ENCODE data around the gene FAM169A. TPM values are rescaled to one million over a fixed set of nuclear protein-coding genes. Genes with fewer than 3 reads are reported as not detected.
"Not testable (repeated sequence)": the region's sequence is repeated elsewhere in the genome, so short reads cannot be mapped to it uniquely, and the experiment has no call there.

The FAM169A gene, protein sequence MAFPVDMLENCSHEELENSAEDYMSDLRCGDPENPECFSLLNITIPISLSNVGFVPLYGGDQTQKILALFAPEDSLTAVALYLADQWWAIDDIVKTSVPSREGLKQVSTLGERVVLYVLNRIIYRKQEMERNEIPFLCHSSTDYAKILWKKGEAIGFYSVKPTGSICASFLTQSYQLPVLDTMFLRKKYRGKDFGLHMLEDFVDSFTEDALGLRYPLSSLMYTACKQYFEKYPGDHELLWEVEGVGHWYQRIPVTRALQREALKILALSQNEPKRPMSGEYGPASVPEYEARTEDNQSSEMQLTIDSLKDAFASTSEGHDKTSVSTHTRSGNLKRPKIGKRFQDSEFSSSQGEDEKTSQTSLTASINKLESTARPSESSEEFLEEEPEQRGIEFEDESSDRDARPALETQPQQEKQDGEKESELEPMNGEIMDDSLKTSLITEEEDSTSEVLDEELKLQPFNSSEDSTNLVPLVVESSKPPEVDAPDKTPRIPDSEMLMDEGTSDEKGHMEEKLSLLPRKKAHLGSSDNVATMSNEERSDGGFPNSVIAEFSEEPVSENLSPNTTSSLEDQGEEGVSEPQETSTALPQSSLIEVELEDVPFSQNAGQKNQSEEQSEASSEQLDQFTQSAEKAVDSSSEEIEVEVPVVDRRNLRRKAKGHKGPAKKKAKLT
- 0.36 and 0.39 TPM in 2 replicates for total RNA-seq (2014; rRNA removed; shearing (Covaris generic))

DNA sequence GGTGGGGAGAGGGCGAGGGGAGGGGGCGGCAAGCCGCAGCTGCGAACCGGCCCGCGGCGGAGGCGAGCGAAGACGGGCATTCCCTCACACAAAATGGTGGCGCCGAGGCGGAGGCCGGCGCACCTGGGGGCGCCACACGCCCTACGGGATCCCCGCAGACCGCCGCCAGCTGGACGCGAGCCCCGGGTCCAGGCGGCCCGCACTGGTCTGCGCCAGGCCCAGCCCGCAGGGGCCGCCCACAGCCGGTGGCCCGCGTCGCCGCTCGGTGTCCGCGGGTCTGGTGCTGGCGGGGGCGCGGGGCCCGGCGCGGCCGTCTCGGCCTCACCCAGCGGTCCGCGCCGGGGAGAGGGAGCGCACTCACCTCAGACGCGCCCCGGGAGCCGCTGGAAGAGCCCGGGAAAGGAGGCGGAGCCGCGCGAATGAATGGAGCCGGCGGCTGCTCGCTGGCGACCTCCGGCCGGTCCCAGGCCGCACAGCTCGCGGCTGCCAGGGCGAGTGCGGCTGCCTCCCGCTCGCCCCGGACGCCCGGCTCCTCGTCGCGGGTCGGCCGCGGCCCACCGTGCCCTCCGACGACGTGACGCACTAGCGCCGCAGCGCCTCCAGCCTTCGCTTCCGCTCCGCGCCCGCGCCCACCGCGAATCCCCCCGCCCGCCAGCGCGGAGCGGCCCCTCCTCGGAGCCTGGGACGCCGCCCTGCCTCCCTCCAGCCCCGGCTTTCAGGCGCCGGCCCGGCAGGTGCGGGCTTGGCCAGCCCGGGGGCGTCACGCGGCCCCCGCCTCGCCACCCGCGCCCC is at the start of gene FAM169A:
Gene FAM169A, minus strand, starts transcription at position 584 of the 792 bp plus-strand sequence. CDS start 24,711 bp downstream, outside the sequence.
- DNase-seq (ENCODE audit: low read depth) = peak; percentile 31

DNA sequence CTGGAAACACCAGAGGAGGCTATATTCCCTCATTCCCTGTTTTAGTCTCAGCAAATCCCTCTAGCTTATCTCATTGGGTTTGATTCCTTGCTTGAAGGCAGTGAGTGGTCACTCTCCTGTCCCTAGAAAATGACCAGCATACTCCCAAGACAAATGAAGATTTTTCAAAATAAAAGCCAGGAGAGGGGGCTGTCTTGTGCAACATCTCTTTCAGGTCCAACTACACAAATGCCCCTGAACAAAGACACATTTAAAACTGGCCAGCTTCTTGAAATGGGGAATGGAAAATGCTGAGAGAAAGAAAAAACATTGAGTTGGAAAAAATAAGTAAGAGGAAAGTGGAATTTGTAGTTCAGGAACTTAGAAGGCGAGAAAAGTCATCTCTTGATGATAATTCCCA is 49.3 kb upstream of the FAM169A start:
- DNase-seq (ENCODE audit: low read depth) = no peak

DNA sequence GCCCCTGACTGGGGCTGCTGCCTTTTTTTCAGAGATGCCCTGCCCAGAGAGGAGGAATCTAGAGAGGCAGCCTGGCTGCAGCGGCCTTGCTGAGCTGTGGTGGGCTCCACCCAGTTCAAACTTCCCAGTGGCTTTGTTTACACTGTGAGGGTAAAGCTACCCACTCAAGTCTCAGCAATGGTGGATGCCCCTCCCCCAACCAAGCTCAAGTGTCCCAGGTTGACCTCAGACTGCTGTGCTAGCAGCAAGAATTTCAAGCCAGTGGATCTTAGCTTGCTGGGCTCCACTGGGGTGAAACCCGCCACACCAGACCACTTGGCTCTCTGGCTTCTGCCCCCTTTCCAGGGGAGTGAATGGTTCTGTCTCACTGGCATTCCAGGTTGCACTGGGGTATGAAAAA is 45.2 kb upstream of the FAM169A start:
- DNase-seq (ENCODE audit: low read depth) = not testable (repeated sequence)

DNA sequence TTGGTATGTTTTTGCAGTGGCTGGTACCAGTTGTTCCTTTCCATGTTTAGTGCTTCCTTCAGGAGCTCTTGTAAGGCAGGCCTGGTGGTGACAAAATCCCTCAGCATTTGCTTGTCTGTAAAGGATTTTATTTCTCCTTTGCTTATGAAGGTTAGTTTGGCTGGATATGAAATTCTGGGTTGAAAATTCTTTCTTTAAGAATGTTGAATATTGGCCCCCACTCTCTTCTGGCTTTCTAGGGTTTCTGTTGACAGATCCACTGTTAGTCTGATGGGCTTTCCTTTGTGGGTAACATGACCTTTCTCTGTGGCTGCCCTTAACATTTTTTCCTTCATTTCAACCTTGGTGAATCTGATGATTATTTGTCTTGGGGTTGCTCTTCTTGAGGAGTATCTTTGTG is 43.7 kb upstream of the FAM169A start:
- DNase-seq (ENCODE audit: low read depth) = not testable (repeated sequence)

DNA sequence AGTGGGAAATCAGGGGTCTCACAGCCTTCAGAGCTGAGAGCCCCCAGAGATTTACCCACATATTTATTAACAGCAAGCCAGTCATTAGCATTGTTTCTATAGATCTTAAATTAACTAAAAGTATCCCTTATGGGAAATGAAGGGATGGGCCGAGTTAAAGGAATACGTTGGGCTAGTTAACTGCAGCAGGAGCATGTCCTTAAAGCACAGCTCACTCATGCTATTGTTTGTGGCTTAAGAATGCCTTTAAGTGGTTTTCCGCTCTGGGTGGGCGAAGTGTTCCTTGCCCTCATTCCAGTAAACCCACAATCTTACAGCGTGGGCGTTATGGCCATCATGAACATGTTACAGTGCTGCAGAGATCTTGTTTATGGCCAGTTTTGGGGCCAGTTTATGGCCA is 42.0 kb upstream of the FAM169A start:
- peak; percentile 14 for DNase-seq (ENCODE audit: low read depth)

DNA sequence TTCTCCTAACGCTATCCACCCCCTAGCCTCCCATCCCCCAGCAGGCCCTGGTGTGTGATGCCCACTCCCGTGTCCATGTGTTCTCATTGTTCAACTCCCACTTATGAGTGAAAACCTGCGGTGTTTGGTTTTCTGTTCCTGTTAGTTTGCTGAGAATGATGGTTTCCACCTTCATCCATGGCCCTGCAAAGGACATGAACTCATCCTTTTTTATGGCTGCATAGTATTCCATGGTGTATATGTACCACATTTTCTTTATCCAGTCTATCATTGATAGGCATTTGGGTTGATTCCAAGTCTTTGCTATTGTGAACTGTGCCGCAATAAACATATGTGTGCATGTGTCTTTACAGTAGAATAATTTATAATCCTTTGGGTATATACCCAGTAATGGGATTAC is 38.5 kb upstream of the FAM169A start:
- DNase-seq (ENCODE audit: low read depth) = not testable (repeated sequence)

DNA sequence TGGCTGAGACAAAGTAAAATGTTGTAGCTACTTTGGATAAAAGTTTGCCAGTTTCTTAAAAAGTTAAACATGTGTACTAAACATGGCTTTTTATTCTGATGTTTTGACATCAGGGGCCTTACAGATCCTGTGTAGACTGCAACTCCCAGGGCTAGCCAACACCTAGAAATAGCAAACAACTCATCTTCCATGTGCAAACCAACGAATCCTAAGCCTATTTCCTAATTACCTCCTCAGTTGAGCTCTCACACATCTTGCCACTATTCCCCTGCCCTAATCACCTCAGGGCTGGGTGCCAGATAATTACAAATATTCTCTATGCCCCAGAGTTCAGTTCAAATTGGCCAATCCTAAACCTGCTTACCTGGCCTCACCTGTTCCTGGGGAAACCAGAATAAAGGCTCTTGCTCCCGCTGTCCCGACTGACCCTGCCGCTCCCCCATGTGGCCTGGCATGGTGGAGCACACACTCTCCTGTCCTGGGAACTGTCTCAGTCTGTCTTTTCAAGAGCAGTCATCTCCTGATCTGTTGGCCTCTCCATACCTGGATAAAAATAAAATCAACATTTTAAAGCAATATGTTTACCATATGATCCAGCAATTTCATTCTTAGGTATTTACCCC is 37.1 kb upstream of the FAM169A start:
- no peak for DNase-seq (ENCODE audit: low read depth)

DNA sequence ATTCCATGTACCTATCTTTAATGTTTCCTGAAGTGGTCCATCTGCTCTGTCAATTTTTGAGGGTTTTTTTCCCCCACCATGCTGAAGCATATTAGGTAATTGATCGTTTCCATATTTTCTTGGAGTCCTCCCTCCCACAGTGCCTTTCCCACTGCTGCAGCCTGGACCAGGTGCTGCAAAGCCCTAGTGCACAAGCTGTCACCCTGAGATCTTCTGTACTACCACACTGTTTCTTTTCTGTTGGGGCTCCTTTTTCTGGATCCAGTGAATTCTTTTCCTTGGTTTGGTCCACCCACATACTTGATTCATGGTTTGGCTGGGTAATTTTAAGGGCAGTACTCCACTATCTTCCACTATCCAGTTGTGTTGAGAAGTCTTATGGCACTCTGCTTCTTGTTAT is 30.9 kb upstream of the FAM169A start:
- DNase-seq (ENCODE audit: low read depth) = no peak

DNA sequence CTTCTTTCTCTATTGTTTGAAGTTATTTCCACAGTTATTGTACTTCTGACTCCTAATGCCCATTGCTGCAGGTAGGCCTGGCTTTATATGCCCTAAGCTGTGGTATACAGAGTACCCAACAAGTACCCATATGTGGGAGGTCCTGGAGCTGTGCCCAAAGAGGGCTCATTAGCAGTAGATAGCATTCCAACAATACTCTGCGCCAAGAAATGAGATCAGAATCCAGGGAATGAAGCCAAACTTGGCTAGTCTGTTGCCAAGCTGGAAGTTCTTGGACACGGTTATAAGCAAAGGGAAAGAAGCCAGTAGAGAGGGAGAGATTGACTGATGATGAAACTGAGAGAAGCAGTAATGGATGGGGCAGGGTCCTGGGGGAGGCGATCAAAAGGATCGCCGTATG is 29.7 kb upstream of the FAM169A start:
- DNase-seq (ENCODE audit: low read depth) = peak; percentile 78

DNA sequence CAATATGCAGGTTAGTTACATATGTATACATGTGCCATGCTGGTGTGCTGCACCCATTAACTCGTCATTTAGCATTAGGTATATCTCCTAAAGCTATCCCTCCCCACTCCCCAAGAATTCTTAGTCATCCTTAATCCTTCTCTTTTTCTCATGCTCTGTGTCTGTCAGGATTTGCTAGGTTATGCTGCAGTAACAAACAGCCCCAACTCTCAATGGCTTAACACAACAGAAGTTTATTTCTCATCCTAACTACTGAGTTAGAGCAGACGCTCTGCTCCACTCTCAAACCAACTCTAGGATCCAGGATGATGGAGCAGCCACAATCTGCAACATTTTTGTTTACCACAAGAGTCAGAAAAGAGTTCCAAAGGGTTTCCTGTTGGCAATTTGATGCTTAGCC is 28.2 kb upstream of the FAM169A start:
- no peak for DNase-seq (ENCODE audit: low read depth)

DNA sequence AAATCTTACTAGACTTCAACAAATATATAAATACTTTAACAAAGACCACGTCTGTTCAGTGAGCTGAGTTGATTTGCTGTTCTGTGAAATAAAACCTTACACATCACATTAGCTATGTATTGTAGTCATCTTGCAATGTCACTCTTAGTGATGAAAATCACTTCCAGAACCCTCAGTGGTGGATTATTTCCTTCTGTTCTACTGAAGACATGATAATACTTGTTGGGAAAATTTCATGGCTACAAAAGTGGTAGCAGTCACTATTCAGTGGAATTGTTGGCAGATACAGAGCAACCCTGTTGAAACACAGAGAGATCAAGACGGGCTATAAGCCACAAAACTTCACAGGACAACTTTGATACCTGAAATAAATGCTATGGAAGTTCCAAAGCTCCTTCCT is 26.7 kb upstream of the FAM169A start:
- no peak for DNase-seq (ENCODE audit: low read depth)

DNA sequence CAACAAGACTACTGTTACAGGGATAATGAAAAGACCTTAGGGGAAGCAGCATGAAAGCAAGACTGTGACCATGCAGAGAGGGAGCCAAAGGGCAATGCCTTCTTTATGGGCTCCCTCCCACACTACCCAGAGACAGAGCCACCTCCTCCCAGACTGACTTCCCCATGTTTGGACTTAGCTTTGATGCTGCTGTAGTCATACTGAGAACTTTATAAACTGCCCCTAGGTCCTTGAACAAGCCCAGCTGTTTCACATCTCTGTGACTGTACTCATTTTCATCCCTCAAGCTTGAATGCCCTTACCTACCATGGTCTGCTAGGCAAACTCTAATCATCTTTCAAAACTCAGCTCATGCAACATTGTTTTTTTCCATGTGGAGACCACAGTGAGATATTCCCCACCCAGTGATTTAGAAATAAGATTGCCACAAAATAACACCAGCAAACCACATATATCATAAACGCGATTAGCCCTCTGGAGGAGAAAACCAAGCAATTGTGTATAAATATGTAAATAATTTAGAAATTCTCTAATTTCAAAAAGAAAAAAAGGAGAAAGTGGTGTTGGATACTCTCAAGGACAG is 23.4 kb upstream of the FAM169A start:
- DNase-seq (ENCODE audit: low read depth) = no peak

DNA sequence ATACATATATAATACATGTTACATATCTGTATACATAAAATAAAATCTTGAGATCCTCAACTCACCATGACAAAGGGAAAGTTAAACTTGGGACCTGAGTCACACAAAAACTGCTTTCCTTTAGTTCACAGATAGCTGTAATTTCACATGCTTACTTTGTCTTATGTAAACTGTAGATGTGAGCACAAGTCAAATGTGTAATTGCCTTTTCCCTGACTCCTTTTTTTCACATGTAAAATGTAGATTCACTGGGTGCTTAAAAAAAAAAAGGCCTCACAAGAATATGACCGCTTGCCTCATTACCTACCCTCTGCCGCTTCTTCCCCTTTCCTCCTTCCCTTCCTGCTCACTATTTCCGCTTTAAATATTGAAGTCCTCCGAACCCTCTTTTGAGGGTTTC is 21.9 kb upstream of the FAM169A start:
- no peak for DNase-seq (ENCODE audit: low read depth)

DNA sequence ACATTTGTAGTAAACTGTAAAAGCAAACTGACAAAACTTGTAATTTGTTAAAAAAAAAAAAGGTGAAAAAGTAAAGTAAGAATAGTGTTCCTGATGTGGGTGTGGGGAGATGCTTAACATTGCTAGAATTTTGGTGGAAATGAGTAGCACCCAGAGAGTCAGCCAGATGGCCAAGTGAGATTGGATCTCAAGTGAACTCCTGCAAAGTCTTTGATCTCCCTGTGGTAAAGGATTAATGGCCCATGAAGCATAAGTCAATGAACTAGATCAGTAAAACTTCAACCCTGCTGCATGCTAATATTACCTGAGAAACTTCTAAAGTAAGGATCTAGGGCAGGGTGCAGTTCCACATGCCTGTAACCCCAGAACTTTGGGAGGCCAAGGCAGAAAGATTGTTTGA is 19.0 kb upstream of the FAM169A start:
- DNase-seq (ENCODE audit: low read depth) = no peak

DNA sequence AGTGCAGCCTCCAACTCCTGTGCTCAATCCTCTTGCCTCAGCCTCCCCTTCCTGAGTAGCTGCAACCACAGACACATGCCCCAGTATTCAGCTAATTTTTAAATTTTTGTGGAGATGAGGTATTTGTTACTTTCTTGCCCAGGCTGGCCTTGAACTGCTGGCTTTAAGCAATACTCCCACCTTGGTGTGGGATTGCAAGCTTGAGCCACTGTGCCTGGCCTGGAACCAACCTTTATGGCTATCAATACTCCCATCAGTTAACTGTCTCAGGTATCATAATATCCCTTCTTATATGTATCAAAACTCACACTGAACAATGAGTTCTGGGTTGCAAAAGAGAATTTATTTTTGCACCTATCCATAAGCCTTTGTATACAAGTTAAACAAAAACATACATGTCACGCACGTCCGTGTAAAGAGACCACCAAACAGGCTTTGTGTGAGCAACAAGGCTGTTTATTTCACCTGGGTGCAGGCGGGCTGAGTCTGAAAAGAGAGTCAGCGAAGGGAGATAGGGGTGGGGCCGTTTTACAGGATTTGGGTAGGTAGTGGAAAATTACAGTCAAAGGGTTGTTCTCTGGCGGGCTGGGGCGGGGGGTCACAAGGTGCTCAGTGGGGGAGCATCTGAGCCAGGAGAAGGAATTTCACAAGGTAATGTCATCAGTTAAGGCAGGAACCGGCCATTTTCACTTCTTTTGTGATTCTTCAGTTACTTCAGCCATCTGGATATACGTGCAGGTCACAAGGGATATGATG is 16.4 kb upstream of the FAM169A start:
- DNase-seq (ENCODE audit: low read depth) = not testable (repeated sequence)

DNA sequence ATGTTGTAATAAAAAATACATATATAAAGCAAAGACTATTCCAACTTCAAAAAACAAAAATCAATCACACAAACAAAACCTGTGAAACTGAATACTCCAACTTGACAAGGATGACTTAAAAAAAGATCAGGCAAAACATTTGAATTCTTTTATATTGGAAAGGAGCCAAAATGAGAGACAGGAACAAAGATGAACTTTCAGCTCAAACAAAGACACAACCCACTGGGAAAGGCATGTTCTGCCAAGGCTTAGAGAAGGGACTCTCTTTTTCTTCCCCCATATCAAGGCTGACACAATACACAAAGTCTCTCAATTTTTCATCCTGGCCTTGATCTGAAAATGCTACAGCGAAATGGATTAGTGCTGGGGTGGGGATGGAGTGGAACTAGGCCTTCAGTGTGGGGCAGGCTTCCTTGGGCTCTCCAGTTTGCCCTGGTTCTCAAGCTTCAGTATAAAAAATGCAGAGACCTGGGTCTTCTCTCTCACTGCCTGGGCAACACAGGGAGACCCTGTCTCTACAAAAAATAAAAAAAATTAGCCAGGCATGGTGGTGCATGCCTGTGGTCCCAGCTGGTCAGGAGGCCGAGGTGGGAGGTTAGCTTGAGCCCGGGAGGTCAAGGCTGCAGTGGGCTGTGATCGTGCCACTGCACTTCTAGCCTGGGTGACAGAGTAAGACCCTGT is 11.6 kb upstream of the FAM169A start:
- no peak for DNase-seq (ENCODE audit: low read depth)

DNA sequence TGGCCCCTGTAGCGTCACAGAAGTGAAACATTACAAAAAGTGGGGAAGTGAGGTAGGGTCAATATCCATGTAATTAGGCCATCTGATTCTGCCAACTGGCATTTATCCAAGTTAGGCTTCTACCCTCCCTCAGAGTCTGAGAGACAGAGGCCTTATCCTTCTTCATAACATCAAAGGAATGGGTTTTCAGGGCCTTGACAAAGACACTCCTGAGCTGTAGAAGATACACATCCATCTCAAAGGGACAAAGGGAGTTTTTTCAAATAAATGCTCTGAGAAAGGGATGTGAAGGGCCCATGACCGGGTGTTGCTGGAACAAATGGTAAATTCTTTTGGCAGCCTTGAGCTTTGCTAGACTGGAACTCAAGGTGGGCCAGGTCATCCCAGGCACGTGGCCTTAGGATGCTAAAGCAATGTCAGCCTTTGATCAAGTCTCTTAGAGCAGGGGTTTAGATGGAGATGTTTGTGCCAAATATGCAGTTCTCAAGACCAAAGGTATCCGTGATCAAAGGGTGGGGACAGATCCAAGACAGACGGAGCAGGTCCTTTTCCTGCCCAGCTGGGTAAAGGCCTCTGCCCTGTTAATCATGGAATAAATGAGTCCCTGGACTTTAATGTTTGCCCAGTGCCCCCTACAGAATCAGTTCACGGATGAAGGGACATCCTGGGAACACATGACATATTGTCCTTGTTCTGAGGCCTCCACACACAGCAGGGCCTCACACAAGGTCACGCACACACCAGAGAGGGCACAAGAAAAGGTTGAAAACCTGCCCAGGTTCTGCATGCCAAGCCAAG is 10.0 kb upstream of the FAM169A start:
- no peak for DNase-seq (ENCODE audit: low read depth)

DNA sequence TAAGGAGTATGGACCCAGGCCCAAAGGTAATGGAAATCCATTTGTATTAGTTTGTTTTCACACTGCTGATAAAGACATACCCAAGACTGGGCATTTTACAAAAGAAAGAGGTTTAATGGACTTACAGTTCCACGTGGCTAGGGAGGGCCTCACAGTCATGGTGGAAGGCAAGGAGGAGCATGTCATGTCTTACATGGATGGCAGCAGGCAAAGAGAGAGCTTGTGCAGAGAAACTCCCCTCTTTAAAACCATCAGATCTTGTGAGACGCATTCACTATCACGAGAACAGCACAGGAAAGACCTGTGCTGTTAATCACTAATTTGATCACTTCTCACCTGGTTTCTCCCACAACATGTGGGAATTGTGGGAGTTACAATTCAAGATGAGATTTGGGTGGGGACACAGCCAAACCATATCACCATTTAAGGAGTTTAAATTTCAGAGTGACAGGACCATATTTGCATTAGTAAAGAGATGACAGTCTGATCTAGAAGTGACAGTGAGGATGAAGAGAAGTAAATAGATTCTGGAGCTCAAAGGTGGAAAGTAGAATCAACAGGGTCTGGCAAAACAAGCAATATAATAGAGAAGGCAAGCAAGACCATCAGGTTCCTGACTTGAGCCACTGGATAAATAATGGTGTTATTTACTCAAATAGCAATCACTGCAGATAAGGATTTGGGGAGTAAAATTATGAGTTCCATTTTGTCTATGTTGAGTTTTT is 7.5 kb upstream of the FAM169A start:
- DNase-seq (ENCODE audit: low read depth) = no peak

Measured in RPMI7951 (cell line).